Left lung (tissue), 14 donors: Measurements from ENCODE around the gene TRPM5. TPM values are rescaled to one million over a fixed set of nuclear protein-coding genes. Genes with fewer than 3 reads are reported as not detected.
A peak's percentile ranks its signal among the peaks of the same experiment; 100 is the strongest.

Source experiments
- ATAC-seq: fragments of 200-7000 bp; cut with Tn5 transposase; one replicate; pipeline ENCODE4 v1.9.1; 2020; ENCODE audit warnings: moderate library complexity
- DNase-seq, 4 donors: peaks; one replicate each; pipeline ENCODE4 v3.0.0-alpha.2; 2013 to 2020
- H3K27ac ChIP-seq, 2 donors: fragments of 200-600 bp; sonication (generic) in 1 of 2; one replicate each; pipeline versions ENCODE4 v1.5.0 to v1.8.0; 2020 to 2021
- H3K27me3 ChIP-seq, 2 donors: fragments of 200-600 bp; sonication (generic) in 1 of 2; one replicate each; pipeline versions ENCODE4 v1.5.0 to v1.8.0; 2020 to 2021
- H3K36me3 ChIP-seq, 2 donors: fragments of 200-600 bp; sonication (generic) in 1 of 2; one replicate each; pipeline versions ENCODE4 v1.5.0 to v1.8.0; 2020 to 2021
- H3K4me1 ChIP-seq, 2 donors: fragments of 200-600 bp; one replicate each; pipeline ENCODE4 v1.8.0; 2021
- H3K4me3 ChIP-seq, 2 donors: fragments of 200-600 bp; sonication (generic) in 1 of 2; one replicate each; pipeline versions ENCODE4 v1.5.0 to v1.8.0; 2020 to 2021; ENCODE audit warnings: mild to moderate bottlenecking in 1 of 2
- H3K9me3 ChIP-seq, 2 donors: fragments of 200-600 bp; sonication (generic) in 1 of 2; one replicate each; pipeline versions ENCODE4 v1.5.0 to v1.8.0; 2020 to 2021
- intact Hi-C, 2 donors: fragments of 100-400 bp; cut with DNase I; formaldehyde crosslinking; loops; one replicate each; pipeline versions ENCODE4 v1.11.2 to v1.14.2; 2022
- long read RNA-seq, 12 donors: library from polyadenylated mRNA in 2 of 12; unstranded in 2 of 12; transcript quantifications; one replicate each; pipeline ENCODE4 v2.0.0 and lab custom pipeline, GENCODE V29; 2019 to 2026
- polyA plus RNA-seq, 6 donors: library from polyadenylated mRNA; unstranded; fragments of 120-200 nt; gene quantifications; one replicate each; pipeline ENCODE4 v1.2.1, GENCODE V29; 2013; ENCODE audit not compliant: insufficient read length in 6 of 6
- total RNA-seq, 2 donors: library from RNA; stranded (reverse); fragmentation: NEBNext Ultra II Directional; extraction: Animal tissue kit (Norgen Biotek cat#: 25700); gene quantifications; one replicate each; pipeline ENCODE4 v1.2.1, GENCODE V29; 2021
- TF ChIP-seq, protein P1 (sequence below), 2 donors: fragments of 200-600 bp; sonication (generic) in 1 of 2; IDR thresholded peaks; one replicate each; pipeline versions ENCODE4 v1.5.0 to v1.8.0; 2021; ENCODE audit warnings: antibody characterized with exemption in 2 of 2
- donor health status: DM: no; HTN: yes; CAD: no.
- donor health status: DM: no; HTN: no; CAD: no.

TRPM5 gene, protein sequence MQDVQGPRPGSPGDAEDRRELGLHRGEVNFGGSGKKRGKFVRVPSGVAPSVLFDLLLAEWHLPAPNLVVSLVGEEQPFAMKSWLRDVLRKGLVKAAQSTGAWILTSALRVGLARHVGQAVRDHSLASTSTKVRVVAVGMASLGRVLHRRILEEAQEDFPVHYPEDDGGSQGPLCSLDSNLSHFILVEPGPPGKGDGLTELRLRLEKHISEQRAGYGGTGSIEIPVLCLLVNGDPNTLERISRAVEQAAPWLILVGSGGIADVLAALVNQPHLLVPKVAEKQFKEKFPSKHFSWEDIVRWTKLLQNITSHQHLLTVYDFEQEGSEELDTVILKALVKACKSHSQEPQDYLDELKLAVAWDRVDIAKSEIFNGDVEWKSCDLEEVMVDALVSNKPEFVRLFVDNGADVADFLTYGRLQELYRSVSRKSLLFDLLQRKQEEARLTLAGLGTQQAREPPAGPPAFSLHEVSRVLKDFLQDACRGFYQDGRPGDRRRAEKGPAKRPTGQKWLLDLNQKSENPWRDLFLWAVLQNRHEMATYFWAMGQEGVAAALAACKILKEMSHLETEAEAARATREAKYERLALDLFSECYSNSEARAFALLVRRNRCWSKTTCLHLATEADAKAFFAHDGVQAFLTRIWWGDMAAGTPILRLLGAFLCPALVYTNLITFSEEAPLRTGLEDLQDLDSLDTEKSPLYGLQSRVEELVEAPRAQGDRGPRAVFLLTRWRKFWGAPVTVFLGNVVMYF (N-terminal part only)
- total RNA-seq (not detected), polyA plus RNA-seq (under 1 TPM; 0.14 to 0.40 (median 0.31) TPM)
- long read RNA-seq, donor 1, result 0 reads
- long read RNA-seq, donor 2, result 0 reads
- long read RNA-seq, donor 3, result 0 reads
- long read RNA-seq, donor 4, result 0 reads
- long read RNA-seq, donor 5, result 0 reads
- long read RNA-seq, donor 6, result 0 reads
- long read RNA-seq, donor 7, result 0 reads
- long read RNA-seq, donor 8, result 0 reads
- long read RNA-seq, donor 9, result 0 reads
- long read RNA-seq, donor 10, result 0 reads
- long read RNA-seq, donor 11, result 0 reads
- long read RNA-seq, donor 12, result 0 reads

DNA sequence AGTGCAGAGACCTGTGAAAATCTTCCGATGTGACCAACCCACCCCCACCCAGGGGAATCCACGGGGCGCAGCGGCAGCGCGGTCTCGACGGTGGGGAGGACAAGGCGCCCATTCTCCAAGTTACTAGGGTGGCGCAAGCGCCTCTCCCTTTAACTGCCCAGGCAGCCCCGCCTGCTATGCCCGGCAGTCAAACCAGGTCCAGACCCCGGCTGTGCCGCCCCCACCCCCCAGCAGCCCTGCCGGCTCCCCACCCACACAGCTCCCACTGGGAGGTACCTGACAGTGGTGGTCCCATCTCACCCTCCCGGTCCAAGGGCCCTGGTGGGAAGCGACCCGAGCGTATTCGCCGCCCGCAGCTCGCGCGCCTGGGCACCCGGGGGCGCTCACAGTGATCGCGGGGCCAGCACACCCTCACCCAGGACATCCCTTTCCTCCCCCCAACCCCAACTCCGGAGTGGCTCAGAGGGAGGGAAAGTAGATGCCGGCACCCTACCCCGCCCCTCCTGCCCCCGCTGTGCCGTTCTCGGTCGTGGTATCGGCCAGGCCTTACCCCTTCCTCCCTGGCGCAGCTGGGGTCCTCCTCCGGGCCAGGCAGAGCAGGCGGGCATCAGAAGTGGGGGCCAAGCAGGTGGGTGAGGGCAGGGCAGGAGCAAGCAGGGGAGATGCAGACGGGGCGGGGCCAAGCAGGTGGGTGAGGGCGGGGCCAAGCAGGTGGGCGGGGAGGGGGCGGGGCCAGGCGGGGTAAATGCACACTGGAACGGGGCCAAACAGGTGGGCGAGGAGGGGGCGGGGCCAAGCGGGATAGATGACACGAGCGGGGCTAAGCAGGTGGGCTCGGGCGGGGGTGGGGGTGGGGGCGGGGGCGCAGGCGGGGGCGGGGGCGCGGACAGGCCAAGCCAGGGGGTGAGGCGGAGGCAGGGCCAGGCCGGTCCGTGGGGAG lies at the start of gene TRPM5:
TRPM5 (minus strand) TSS at position 634 of the 940 bp plus-strand sequence. CDS start 21,478 bp downstream, outside the sequence.
- H3K4me1 ChIP-seq, result peaks cover 8 to 47% of the 10 kb centered on the region in 2 donors
- no peaks in the 10 kb centered on the region for H3K36me3 ChIP-seq
- TF ChIP-seq, protein P1, sequence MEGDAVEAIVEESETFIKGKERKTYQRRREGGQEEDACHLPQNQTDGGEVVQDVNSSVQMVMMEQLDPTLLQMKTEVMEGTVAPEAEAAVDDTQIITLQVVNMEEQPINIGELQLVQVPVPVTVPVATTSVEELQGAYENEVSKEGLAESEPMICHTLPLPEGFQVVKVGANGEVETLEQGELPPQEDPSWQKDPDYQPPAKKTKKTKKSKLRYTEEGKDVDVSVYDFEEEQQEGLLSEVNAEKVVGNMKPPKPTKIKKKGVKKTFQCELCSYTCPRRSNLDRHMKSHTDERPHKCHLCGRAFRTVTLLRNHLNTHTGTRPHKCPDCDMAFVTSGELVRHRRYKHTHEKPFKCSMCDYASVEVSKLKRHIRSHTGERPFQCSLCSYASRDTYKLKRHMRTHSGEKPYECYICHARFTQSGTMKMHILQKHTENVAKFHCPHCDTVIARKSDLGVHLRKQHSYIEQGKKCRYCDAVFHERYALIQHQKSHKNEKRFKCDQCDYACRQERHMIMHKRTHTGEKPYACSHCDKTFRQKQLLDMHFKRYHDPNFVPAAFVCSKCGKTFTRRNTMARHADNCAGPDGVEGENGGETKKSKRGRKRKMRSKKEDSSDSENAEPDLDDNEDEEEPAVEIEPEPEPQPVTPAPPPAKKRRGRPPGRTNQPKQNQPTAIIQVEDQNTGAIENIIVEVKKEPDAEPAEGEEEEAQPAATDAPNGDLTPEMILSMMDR (IDR thresholded peaks at IDR 0.05), result no peak
- H3K9me3 ChIP-seq, result no peaks in the 10 kb centered on the region
- peaks cover 0 to 35% of the 10 kb centered on the region in 2 donors for H3K27me3 ChIP-seq
- ATAC-seq (peak; percentile 57), DNase-seq (peak in 2 of 4 donors; percentile 44 to 82)
- intact Hi-C loops, result no loop called here
- H3K4me3 ChIP-seq, result peak within 1 kb of the TSS; percentile 27 to 60
- H3K27ac ChIP-seq, result peak within 1 kb of the TSS in 1 of 2 donors; percentile 81

DNA sequence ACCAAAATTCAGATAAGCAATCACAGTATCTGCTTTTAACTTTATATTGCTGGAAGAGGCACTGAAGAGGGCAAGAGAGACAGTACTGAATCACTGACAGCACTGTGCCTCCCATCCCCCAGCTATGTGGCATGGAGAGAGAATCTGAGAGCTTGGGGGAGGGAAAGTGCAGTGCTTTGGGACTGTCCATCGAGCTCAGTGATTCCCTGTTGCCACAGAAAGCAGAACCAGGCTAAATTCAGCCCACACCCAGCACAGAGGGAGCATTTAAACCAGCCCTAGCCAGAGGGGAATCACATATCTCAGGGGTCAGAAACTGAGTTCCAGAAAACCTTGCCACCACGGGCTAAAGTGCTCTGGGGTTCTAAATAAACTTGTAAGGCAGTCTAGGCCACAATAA lies 44.8 kb upstream of the TRPM5 start:
- Histone ChIP-seq H3K4me3 (no peak overlapping the region), H3K27ac (no peak overlapping the region), H3K27me3 (no peaks in the 10 kb centered on the region), H3K9me3 (peaks cover 0 to 37% of the 10 kb centered on the region in 2 donors), H3K36me3 (no peaks in the 10 kb centered on the region), H3K4me1 (no peaks in the 10 kb centered on the region)
- TF ChIP-seq, protein P1 (IDR thresholded peaks at IDR 0.05), result no peak
- DNase-seq, result no peak
- intact Hi-C loops, result no loop called here
- ATAC-seq, result no peak

DNA sequence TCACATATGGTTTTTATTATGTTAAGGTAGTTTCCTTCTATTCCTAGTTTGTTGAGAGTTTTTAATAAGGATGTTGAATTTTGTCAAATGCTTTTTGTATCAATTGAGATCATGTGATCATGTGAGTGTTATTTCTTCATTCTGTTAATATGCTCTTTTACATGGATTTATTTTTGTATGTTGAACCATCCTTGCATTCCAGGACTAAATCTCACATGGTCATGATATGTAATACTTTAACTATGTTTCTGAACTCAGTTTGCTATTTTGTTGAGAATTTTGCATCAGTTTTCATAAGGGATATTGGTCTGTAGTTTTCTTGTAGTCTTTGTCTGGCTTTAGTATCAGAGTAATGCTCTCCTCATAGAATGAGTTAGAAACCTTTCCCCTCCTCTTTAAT lies 43.7 kb upstream of the TRPM5 start:
- H3K27ac ChIP-seq, result no peak overlapping the region
- H3K36me3 ChIP-seq, result no peaks in the 10 kb centered on the region
- H3K27me3 ChIP-seq, result no peaks in the 10 kb centered on the region
- intact Hi-C loops, result no loop called here
- TF ChIP-seq, protein P1 (IDR thresholded peaks at IDR 0.05), result no peak
- DNase-seq (no peak), ATAC-seq (no peak)
- H3K9me3 ChIP-seq, result peaks cover 0 to 37% of the 10 kb centered on the region in 2 donors
- H3K4me1 ChIP-seq, result no peaks in the 10 kb centered on the region
- no peak overlapping the region for H3K4me3 ChIP-seq

DNA sequence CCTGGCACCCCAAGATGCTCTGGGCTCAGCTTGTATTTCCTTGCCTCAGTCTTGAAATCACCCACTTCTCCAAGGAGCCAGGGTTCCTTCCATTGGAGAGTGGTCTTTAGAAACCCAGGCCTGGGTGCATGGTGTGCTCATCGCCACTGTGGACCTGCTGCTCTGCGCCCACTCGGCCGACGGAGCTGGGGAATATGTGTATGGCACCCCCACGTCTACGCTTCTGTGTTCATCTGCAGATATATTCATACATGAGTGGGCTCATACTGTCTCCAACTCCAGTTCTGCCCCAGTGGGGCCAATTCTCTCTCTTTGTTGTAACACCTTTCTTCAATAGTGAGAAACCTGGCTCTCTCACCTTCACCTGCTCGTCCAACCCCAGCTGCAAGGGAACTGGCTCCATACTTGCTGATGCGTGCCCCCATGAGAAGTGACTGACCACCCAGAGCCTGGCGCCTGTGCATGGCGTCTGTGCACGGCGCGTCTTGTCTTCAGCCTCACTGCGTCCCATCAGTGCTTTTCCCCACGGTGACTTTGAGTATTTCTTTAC lies 40.3 kb upstream of the TRPM5 start:
- DNase-seq, result no peak
- no peak for ATAC-seq
- intact Hi-C loops, result no loop called here
- Histone ChIP-seq H3K4me1 (peaks cover 0 to 17% of the 10 kb centered on the region in 2 donors), H3K36me3 (no peaks in the 10 kb centered on the region), H3K27me3 (no peaks in the 10 kb centered on the region), H3K27ac (no peak overlapping the region), H3K4me3 (no peak overlapping the region), H3K9me3 (peaks cover 0 to 39% of the 10 kb centered on the region in 2 donors)
- TF ChIP-seq, protein P1 (IDR thresholded peaks at IDR 0.05), result no peak
